Naive thymus-derived CD8-positive, alpha-beta T cell (primary cell): ENCODE measurements around the gene NR2C2AP. TPM values are rescaled to one million over a fixed set of nuclear protein-coding genes. Genes with fewer than 3 reads are reported as not detected.

Experiments
- ATAC-seq, 2 donors: fragments of 150-1000 bp; cut with Tn5 transposase in 1 of 2; sonication (Bioruptor Pico), chemical (Tn5 transposase) in 1 of 2; 1 replicate in 1 of 2; 2 replicates in 1 of 2; pipeline ENCODE4 v1.10.0; 2021; ENCODE audit warnings: mild to moderate bottlenecking in 2 of 2, moderate library complexity in 2 of 2
- POLR2A ChIA-PET: fragments of 350-600 bp; sonication (Branson Sonifier 250); formaldehyde crosslinking; loops from one replicate; lab custom pipeline; 2021; ENCODE audit warnings: antibody characterized with exemption; lab: Charles Lee
- DNase-seq, 10 donors: peaks; one replicate each; pipeline versions ENCODE4 v3.0.0 to v3.0.0-alpha.2; 2020 to 2022
- H3K27ac Mint-ChIP-seq, 10 donors: one replicate each; pipeline ENCODE4 v1.8.0; 2020 to 2022; ENCODE audit warnings: mild to moderate bottlenecking in 10 of 10, mixed read lengths in 10 of 10, moderate library complexity in 4 of 10, inconsistent platforms in 1 of 10
- H3K27me3 Mint-ChIP-seq, 5 donors: one replicate each; pipeline ENCODE4 v1.8.0; 2021 to 2022; ENCODE audit warnings: mixed read lengths in 5 of 5
- H3K36me3 Mint-ChIP-seq, 3 donors: one replicate each; pipeline ENCODE4 v1.8.0; 2020 to 2022; ENCODE audit warnings: mixed read lengths in 3 of 3, mild to moderate bottlenecking in 2 of 3, inconsistent platforms in 1 of 3
- H3K4me1 Mint-ChIP-seq, 4 donors: one replicate each; pipeline ENCODE4 v1.8.0; 2021 to 2022; ENCODE audit warnings: mixed read lengths in 4 of 4
- H3K4me3 Mint-ChIP-seq, 10 donors: one replicate each; pipeline ENCODE4 v1.8.0; 2020 to 2022; ENCODE audit warnings: mild to moderate bottlenecking in 10 of 10, mixed read lengths in 10 of 10, moderate library complexity in 6 of 10, inconsistent platforms in 1 of 10
- H3K9me3 Mint-ChIP-seq, 9 donors: one replicate each; pipeline ENCODE4 v1.8.0; 2020 to 2022; ENCODE audit warnings: mixed read lengths in 9 of 9, mild to moderate bottlenecking in 3 of 9, inconsistent platforms in 1 of 9, moderate library complexity in 1 of 9
- polyA plus RNA-seq, 3 donors: library from polyadenylated mRNA; unstranded; fragments of 300-500 nt; fragmentation: Illumina TruSeq; gene quantifications; one replicate each; pipeline ENCODE4 v1.2.3, GENCODE V29; 2021
- total RNA-seq, 8 experiments: library from RNA in 2 of 8; stranded (reverse) in 2 of 8; gene quantifications; one replicate each; pipeline ENCODE4 v1.2.3 and lab custom pipeline; 2021 to 2026

Gene NR2C2AP
- total and polyA plus RNA-seq, 5 experiments from 2014 or later: 23.7 to 37.8 (median 31.8) TPM

DNA sequence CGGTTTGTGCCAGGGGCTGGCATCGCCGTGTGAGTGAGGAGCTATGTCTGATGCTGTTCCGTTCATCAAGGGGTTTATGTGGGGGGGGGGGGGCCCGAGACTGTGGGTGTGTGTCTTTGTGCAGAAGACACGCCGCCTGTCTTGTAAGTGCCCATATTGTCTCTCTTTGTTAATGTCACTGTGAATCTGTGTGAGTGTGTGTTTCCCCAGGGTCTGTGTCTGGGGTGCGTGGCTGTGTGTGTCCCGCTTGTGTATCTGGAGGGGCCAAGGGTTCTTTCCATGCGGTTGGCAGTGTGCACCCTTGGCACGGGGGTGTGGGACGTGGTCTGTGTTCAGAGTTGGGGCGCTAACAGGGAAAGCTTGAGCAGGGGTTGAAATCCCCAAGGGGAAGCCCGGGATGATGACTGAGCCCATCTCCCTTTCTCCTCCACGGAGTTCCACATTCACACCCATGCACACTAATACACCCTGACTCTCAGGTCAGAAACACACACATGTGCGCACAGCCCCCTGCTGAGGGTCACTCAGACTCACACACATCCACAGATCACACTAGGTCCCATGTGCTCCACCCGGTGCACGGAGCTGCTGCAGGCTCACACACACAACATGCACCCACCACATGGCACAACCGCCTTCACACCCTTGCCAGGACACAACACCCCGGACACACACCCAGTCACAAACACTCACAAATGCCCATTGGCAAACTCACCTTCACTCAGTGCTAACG, 10.4 kb upstream of the NR2C2AP start:
- ATAC-seq (no peak), DNase-seq (no peak)
- no peak overlapping the region for H3K27ac Mint-ChIP-seq
- peaks cover 0 to 2% (median 0%) of the 10 kb centered on the region in 9 donors for H3K9me3 Mint-ChIP-seq
- peaks cover 0 to 5% (median 0%) of the 10 kb centered on the region in 3 donors for H3K36me3 Mint-ChIP-seq
- peaks cover 28 to 73% (median 43%) of the 10 kb centered on the region in 5 donors for H3K27me3 Mint-ChIP-seq
- H3K4me3 Mint-ChIP-seq: no peak overlapping the region
- peaks cover 0 to 5% (median 2%) of the 10 kb centered on the region in 4 donors for H3K4me1 Mint-ChIP-seq
- POLR2A ChIA-PET: no interaction called here

DNA sequence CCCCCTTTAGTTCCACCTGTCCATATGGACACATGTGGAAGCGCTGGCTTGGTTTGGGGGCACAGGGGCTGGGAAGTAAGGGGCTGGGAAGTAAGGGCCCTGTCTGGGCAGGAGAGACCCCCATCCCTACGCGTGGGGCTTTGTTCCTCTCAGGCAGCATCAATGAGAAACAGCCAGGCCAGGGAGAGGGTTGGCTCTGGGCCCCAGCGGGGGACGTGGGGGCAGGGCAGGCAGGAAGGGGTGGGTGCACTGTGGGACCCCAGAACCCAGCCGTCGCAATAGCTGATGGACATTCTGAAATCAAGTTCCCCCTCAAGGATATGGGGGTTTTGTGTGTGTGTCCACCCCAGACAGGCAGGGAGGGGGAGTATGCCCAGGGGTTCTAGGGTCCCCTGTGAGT, 9.7 kb upstream of the NR2C2AP start:
- Mint-ChIP-seq H3K27ac (no peak overlapping the region), H3K27me3 (peaks cover 28 to 73% (median 43%) of the 10 kb centered on the region in 5 donors)
- no peak for ATAC-seq

DNA sequence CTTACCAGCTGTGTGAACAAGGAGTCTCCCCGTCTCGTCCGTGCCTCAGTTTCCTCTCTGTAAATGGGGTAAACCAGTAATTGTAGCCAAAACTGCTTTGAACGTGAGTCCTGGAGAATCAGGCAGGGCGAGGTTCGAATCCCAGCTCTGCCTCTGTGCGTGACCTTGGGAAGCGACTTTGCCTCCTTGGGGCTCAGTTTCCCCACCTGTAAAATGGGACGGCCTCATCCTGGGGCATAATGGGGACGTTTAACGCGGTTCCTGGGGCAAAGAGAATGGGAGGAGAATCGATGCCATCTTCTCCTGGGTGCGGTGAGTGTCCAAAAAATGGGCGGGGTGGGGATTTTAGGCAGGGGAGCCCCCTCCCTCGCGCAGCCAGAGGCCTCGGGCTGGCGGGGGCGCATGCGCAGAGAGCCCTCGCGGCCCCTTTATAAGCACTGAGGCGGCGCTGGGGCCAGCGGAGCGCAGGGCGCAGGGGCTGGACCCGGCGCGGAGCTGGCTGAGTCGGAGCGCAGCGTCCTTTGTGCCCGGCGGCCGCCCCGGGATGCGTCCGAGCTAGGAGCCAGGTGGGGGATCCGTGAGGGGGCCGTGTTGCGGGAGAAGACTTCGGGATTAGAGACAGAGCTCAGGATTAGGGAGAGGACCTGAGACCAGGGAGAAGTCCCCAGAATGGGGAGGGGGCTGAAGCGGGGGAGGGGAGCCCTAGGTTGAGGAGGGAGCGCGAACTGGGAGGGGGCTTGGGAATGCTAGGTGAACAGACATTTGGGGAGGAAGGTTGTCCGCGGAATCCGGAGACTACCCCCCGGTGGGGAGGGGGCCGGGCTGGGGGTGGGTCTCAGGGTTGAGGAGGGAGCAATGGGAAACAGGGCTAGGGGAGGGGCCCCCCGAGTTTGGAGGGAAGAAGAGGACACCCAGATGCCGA, 8.5 kb upstream of the NR2C2AP start, which contains the start of gene NCAN:
Gene NCAN (plus strand): TSS at position 460 of the 922 bp plus-strand sequence. CDS start 4,996 bp downstream, outside the sequence.
- H3K27me3 Mint-ChIP-seq: peaks cover 24 to 76% (median 53%) of the 10 kb centered on the region in 5 donors
- H3K36me3 Mint-ChIP-seq: peaks cover 0 to 5% (median 0%) of the 10 kb centered on the region in 3 donors
- peaks cover 0 to 2% (median 0%) of the 10 kb centered on the region in 9 donors for H3K9me3 Mint-ChIP-seq
- H3K4me1 Mint-ChIP-seq: peaks cover 12 to 15% (median 14%) of the 10 kb centered on the region in 4 donors
- H3K4me3 Mint-ChIP-seq: no peak within 1 kb of the TSS
- POLR2A ChIA-PET: no interaction called here
- DNase-seq (no peak), ATAC-seq (no peak)
- H3K27ac Mint-ChIP-seq: peak within 1 kb of the TSS in 1 of 10 donors; percentile 2

More for the DNA sequence above, 9.7 kb upstream of the NR2C2AP start:
- H3K4me1 Mint-ChIP-seq: peaks cover under 1 to 5% (median 2%) of the 10 kb centered on the region in 4 donors
- POLR2A ChIA-PET: no interaction called here
- peaks cover 0 to 2% (median 0%) of the 10 kb centered on the region in 9 donors for H3K9me3 Mint-ChIP-seq
- DNase-seq: no peak
- H3K36me3 Mint-ChIP-seq: peaks cover 0 to 5% (median 0%) of the 10 kb centered on the region in 3 donors
- H3K4me3 Mint-ChIP-seq: no peak overlapping the region

DNA sequence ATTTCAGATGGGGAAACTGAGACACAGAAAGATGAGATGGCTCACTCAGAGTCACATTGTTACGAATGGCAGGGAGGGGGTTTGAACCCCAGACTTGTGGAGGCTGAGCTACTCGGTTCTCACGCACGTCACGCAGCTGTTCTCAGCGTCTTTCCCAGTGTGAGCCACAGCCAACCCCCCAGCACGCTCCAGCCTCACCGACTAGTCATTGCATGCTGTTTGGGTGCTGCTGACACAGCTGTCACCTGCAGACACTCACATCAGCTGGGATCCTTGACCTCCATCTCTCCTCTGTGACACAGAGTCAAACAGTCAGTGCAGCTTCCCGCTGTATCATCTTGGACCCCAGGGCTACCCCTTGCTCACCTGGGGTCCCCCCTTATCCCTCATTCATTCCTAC, 6.2 kb upstream of the NR2C2AP start:
- POLR2A ChIA-PET: no interaction called here
- no peak overlapping the region for H3K4me3 Mint-ChIP-seq
- peaks cover 0 to 5% (median 0%) of the 10 kb centered on the region in 3 donors for H3K36me3 Mint-ChIP-seq
- DNase-seq (no peak), ATAC-seq (no peak)
- peaks cover 0 to 2% (median 0%) of the 10 kb centered on the region in 9 donors for H3K9me3 Mint-ChIP-seq
- H3K27me3 Mint-ChIP-seq: peaks cover 19 to 64% (median 39%) of the 10 kb centered on the region in 5 donors
- peaks cover 15 to 22% (median 17%) of the 10 kb centered on the region in 4 donors for H3K4me1 Mint-ChIP-seq
- no peak overlapping the region for H3K27ac Mint-ChIP-seq

GRCh38 chr19:19207637-19208572, 4.7 kb upstream of the NR2C2AP start:
- DNase-seq: no peak
- H3K4me3 Mint-ChIP-seq: no peak overlapping the region
- no peak for ATAC-seq
- H3K36me3 Mint-ChIP-seq: no peaks in the 10 kb centered on the region
- peaks cover 7 to 49% (median 25%) of the 10 kb centered on the region in 5 donors for H3K27me3 Mint-ChIP-seq
- POLR2A ChIA-PET: interaction anchor here (0.6 kb wide), 1 partner anchor 906 kb away, joined by 3 read pairs; no protein-coding TSS in a partner anchor
- H3K4me1 Mint-ChIP-seq: peaks cover 14 to 31% (median 20%) of the 10 kb centered on the region in 4 donors
- peak overlapping the region in 3 of 10 donors; percentile 29 to 41 (median 35) for H3K27ac Mint-ChIP-seq
- no peaks in the 10 kb centered on the region for H3K9me3 Mint-ChIP-seq

DNA sequence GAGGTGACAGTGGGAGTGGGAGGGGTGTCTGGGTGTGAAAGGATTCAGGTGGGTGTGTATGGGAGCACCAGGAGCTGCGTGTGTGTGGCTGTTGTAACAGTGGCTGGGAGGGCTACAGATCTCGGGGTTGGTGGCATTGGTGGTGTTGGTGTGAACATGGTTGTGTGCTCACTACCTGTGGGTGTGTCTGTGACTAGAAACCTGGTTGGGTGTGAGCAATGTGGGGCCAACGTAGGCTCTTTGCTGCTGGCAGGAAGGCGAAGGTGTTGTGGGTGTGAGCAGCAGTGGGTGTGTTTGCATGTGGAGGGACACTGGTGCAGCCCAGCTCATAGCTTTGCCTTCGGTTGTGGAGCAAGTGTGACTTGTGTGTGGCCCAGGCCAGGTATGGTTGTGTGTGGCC, 3.7 kb upstream of the NR2C2AP start:
- POLR2A ChIA-PET: interaction anchor here (1.9 kb wide), 1 partner anchor 14 kb away, joined by 9 read pairs; no protein-coding TSS in a partner anchor

DNA sequence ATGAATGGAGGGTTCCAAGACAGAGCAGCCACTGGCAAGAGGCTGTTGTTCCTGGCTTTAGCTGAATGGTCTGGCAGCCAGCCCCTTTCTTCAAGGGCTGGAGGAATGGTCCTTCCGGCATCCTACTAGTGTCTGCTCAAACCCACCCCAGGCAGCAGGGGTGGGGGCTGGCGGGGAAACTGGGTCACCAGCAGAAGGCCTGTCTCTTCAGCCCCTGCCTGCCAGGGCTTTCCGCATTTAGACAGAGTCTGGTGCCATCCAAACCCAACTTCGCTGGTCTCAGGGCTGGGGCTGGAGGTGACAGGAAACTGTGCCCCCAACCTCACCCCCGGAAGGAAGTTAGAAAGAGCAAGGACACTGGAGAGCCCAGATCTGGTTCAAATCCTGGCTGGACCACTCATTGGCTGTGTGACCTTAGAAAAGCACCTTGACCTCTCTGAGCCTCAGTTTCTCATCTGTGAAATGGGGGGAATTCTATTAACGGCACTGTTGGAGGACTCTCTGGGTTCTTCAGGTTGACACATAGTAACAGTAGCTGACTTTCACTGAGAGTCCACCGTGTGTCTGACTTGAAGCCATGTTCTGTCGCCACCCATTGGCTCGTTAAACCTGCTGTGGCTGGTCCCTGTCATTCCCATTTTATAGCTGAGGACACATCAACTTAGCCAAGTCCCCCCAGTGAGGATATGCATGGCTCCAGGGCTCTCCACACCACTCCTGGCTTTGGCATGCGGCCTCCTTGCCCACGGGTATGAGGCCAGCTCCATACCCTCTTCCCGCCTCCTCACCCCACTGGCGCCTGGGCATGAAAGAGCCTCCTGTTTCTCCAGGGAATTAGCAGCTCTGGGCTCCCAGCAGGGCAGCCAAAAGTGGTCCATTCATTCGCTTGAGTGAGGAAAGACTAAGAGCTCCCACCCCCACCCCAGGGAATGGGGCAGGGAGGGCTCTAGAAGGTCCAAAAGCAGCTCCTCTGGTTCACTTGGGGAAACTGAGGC, 2.5 kb upstream of the NR2C2AP start:
- Mint-ChIP-seq H3K4me3 (peak overlapping the region in 1 of 10 donors; percentile 4), H3K27ac (peak overlapping the region in 1 of 10 donors; percentile 13), H3K4me1 (peaks cover 17 to 40% (median 32%) of the 10 kb centered on the region in 4 donors), H3K36me3 (peaks cover 0 to 3% (median 0%) of the 10 kb centered on the region in 3 donors), H3K9me3 (no peaks in the 10 kb centered on the region), H3K27me3 (peaks cover 2 to 29% (median 9%) of the 10 kb centered on the region in 5 donors)
- ATAC-seq (no peak), DNase-seq (no peak)
- POLR2A ChIA-PET: interaction anchor here (1.9 kb wide), 1 partner anchor 12 kb away, joined by 9 read pairs; no protein-coding TSS in a partner anchor

More for the DNA sequence above, 3.7 kb upstream of the NR2C2AP start:
- Mint-ChIP-seq H3K4me3 (peak overlapping the region in 2 of 10 donors; percentile 26 to 42), H3K36me3 (no peaks in the 10 kb centered on the region), H3K27ac (peak overlapping the region in 1 of 10 donors; percentile 35), H3K4me1 (peaks cover 17 to 40% (median 30%) of the 10 kb centered on the region in 4 donors), H3K27me3 (peaks cover 7 to 40% (median 17%) of the 10 kb centered on the region in 5 donors), H3K9me3 (no peaks in the 10 kb centered on the region)
- no peak for DNase-seq
- no peak for ATAC-seq

- Mint-ChIP-seq H3K4me3 (peak overlapping the region; percentile 76 to 97 (median 92)), H3K9me3 (no peaks in the 10 kb centered on the region), H3K27ac (peak overlapping the region in 5 of 10 donors; percentile 27 to 67 (median 39)), H3K4me1 (peaks cover 17 to 42% (median 32%) of the 10 kb centered on the region in 4 donors), H3K36me3 (peaks cover 0 to 10% (median 0%) of the 10 kb centered on the region in 3 donors), H3K27me3 (peaks cover 0 to 16% (median 4%) of the 10 kb centered on the region in 5 donors)
- DNase-seq (no peak), ATAC-seq (no peak)
- POLR2A ChIA-PET: interaction anchor here (1.2 to 2.7 kb wide), 2 partner anchors 12 to 285 kb away, joined by 11 to 52 read pairs; partner anchors contain the start of genes BORCS8 and RFXANK
These were observed 967 bp upstream of the NR2C2AP start for GRCh38 chr19:19204181-19204580.

- Mint-ChIP-seq H3K36me3 (peaks cover 0 to 22% (median 6%) of the 10 kb centered on the region in 3 donors), H3K27me3 (peaks cover 0 to 14% (median 4%) of the 10 kb centered on the region in 5 donors), H3K27ac (peak overlapping the region; percentile 88 to 96 (median 94)), H3K9me3 (no peaks in the 10 kb centered on the region), H3K4me3 (peak overlapping the region; percentile 89 to 97 (median 92)), H3K4me1 (peaks cover 15 to 39% (median 34%) of the 10 kb centered on the region in 4 donors)
- DNase-seq (peak in 1 of 10 donors; percentile 16), ATAC-seq (no peak)
- POLR2A ChIA-PET: interaction anchor here (0.8 to 2.7 kb wide), 5 partner anchors 10 to 898 kb away, joined by 3 to 52 read pairs (median 3); partner anchors contain the start of genes BORCS8 and RFXANK
These were observed 555 bp downstream of the NR2C2AP start for GRCh38 chr19:19202707-19203011.
